ENCODE measurements around the gene TTLL9. TPM values are rescaled to one million over a fixed set of nuclear protein-coding genes. Genes with fewer than 3 reads are reported as not detected.
"Not testable (repeated sequence)": the region's sequence is repeated elsewhere in the genome, so short reads cannot be mapped to it uniquely, and the experiment has no call there.

TTLL9 gene
- total RNA-seq, 1 experiment from 2014 or later, result not detected

DNA sequence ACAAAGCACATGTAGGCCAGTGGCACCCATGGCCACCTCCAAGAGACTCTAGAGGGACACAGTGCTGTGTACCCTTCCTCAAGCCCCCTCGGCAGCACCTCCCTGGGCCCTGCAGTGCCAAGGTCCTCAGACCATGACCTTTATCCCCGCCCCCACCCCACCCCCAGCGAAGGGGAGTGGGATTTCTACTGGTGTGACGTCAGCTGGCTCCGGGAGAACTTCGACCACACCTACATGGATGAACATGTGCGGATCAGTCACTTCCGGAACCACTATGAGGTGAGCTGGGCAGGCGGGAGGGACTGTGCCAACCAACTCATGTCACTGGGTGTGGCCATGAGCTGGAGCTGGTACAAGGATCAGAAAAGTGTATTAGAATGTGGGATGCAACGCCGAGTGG, 38.0 kb downstream of the TTLL9 start:
- Histone ChIP-seq H3K9me3 (replicated peaks) (no peaks in the 10 kb centered on the region), H3K4me1 (no peaks in the 10 kb centered on the region), H3K4me3 (no peak overlapping the region), H3K27ac (no peak overlapping the region), H3K36me3 (no peaks in the 10 kb centered on the region), H3K27me3 (peaks cover 21% of the 10 kb centered on the region)
- no peak for DNase-seq

DNA sequence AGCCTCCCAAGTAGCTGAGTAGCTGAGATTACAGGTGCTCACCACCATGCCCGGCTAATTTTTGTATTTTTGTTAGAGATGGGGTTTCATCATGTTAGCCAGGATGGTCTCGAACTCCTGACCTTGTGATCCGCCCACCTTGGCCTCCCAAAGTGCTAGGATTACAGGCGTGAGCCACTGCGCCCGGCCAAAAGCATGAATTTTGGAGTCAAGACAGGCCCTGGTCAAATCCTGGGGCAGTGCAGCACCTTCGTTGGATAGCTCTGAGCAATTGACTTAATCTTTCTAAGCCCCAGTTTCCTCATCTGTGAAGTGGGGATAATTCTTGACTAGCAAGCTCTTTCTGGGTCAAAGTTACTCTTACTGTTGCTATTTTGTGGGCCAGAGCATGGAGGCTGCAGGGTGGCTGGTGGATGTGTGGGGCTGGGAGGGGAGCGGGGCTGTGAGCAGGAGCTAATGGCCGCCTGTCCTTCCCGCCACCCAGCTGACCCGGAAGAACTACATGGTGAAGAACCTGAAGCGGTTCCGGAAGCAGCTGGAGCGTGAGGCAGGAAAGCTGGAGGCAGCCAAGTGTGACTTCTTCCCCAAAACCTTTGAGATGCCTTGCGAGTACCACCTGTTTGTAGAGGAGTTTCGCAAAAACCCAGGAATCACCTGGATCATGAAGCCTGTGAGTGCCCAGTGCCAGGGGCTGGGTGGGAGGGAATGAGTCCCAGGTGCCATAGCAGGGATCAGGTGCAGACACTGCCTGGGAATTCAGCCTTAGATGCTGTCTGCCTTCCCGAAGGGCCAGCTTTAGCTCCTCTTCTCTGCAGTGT, 39.0 kb downstream of the TTLL9 start:
- no peaks in the 10 kb centered on the region for H3K36me3 ChIP-seq
- DNase-seq, result no peak

DNA sequence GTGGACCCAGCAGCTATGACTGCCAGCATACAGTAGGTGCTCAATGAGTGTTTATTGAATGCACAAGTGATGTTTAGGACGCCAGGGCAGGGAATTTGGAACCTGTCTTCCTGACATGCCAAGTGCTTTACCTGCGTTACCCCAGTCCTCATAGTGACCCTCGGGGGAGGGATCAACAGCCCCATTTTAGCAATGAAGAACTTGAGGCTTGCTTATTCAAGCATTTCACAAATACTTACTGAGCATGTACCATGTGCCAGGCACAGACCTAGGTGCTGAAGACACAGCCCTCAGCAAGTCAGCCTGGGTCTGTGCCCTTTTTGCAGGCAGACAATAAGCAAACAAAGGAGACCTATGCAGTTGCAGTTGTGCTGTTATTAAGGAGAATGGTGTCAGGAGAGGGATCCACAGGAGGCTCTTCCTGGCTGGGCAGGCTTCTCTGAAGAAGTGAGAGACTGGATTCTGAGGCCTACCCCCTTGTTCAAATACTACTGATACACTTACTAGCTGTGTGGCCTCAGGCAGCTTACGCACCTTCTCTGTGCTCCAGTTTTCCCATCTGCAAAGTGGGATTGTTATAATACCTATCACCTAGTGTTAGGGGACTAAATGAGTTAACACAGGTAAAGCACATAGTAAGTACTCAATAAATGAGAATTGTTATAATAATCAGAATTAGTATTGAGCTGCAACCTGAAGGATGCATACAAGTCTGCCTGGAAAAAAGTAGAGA, 39.8 kb downstream of the TTLL9 start:
- H3K27ac ChIP-seq, result no peak overlapping the region
- no peaks in the 10 kb centered on the region for H3K9me3 ChIP-seq (replicated peaks)
- no peaks in the 10 kb centered on the region for H3K36me3 ChIP-seq
- H3K4me3 ChIP-seq, result no peak overlapping the region
- DNase-seq, result no peak
- H3K4me1 ChIP-seq, result no peaks in the 10 kb centered on the region
- H3K27me3 ChIP-seq, result peaks cover 26% of the 10 kb centered on the region

More for the DNA sequence above, 39.0 kb downstream of the TTLL9 start:
- Histone ChIP-seq H3K9me3 (replicated peaks) (no peaks in the 10 kb centered on the region), H3K4me1 (no peaks in the 10 kb centered on the region), H3K27me3 (peaks cover 22% of the 10 kb centered on the region), H3K27ac (no peak overlapping the region), H3K4me3 (no peak overlapping the region)

DNA sequence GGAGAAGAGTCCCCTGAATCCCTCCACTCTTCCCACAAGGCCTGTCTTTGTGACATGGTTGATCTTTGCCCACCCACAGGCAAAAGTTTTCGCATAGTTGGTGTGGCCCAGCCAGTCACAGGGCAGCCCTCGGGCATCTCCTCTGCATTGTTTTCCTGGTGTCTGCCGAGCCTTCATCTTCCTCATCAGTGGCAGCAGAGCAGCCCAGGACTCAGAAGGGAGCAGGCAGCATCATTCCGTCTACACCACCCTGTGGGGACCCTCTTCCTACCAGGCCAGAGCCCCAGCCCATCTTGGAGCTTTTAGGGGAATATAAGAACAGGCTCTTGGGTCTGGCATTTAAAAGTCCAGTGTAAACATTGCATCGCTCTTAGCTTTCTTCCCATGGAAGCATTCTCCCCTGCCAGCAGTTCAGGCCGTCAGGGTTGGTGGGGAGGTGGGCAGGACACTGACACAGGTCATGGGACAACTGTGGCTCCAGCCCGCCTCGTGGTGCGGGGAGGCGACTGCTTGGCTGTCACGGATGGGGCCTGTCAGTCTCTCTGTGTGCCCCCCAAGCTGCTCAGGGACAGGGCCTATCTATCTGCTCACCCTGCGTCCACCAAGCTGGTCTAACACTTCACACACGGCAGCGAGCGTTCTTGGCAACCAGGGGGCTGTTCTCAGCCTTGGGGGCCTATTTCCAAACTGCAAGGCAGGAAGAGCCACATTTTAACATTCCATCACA, 43.2 kb downstream of the TTLL9 start:
- Histone ChIP-seq H3K4me3 (no peak overlapping the region), H3K9me3 (replicated peaks) (no peaks in the 10 kb centered on the region), H3K27ac (no peak overlapping the region), H3K4me1 (no peaks in the 10 kb centered on the region), H3K27me3 (peaks cover 26% of the 10 kb centered on the region), H3K36me3 (no peaks in the 10 kb centered on the region)
- no peak for DNase-seq

DNA sequence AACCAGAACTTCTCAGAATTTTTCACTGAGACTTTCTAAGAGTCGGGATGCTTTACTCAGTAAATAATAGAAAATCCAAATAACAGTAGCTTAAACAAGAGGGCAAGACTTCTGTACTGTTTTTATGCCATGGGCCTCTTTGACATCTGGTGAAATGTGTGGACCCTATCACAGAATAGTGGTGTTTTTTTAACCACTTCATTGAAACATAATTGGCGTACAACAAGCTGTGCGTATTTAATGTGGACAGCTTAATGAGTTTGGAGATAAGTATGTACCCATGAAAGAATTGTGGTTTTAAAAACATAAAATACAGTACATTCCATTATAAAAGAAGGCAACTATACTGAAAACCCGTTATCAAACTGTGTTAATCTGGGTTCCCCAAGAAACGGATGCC, 43.7 kb downstream of the TTLL9 start:
- H3K36me3 ChIP-seq, result no peaks in the 10 kb centered on the region
- H3K27ac ChIP-seq, result no peak overlapping the region
- no peaks in the 10 kb centered on the region for H3K4me1 ChIP-seq
- peaks cover 26% of the 10 kb centered on the region for H3K27me3 ChIP-seq
- H3K4me3 ChIP-seq, result no peak overlapping the region
- DNase-seq, result no peak
- H3K9me3 ChIP-seq (replicated peaks), result no peaks in the 10 kb centered on the region

DNA sequence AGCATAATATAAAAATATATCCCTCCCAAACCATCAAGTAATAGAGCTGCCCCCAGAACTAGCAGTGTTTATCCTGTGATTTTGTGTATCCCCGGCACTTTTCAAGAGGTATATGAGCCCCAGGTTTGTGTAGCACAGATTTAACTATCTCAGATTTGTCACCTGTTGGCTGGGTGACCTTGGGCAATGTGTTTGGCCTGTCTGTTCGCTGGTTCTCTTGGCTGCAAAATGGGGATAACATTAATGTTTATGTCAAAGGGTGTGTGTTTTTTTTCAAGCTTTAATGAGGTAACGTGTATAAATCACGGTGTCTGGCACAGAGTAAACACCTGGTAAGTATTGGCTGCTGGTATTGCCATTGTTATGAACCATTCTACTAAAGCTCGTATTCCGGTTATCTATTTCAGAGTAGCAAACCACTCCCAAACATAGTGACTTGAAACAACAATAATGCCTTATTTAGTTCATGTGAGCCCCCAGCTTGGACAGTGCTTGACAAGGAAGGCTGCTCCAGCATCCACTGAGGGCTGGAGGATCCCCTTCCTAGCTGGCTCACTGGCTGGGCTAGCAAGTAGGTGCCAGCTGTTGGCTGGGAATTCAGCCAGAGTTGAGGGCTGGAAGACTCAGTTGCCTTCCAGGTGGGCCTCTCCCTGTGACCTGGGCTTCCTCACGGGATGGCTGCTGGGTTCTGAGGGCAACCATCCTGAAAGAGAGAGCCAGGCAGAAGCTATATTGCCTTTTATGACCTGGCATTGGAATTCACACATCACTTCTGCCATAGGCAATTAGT, 45.3 kb downstream of the TTLL9 start:
- Histone ChIP-seq H3K27ac (no peak overlapping the region), H3K4me3 (no peak overlapping the region), H3K9me3 (replicated peaks) (no peaks in the 10 kb centered on the region), H3K36me3 (no peaks in the 10 kb centered on the region), H3K4me1 (no peaks in the 10 kb centered on the region), H3K27me3 (peaks cover 26% of the 10 kb centered on the region)
- no peak for DNase-seq

DNA sequence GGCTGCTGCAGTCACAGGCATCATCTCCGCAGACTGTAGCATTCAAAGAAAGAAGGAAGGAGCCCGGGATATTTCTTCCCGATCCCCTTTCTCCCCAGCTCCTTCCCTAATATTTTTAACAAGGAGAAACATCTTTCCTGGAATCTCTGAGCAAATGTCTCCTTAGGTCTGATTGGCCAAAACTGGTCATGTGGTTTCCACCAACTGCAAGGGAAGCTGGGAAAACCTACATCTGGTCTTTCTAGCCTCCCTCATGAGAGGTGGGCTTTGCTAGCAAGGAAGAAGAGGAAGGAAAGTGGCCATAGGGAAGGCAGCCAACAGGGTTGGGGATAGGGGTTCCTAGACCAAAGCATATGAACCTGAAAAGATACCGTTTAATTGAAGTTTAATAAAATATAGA, 46.3 kb downstream of the TTLL9 start:
- no peak for DNase-seq
- Histone ChIP-seq H3K9me3 (replicated peaks) (no peaks in the 10 kb centered on the region), H3K27ac (no peak overlapping the region), H3K4me3 (no peak overlapping the region), H3K4me1 (no peaks in the 10 kb centered on the region), H3K36me3 (no peaks in the 10 kb centered on the region), H3K27me3 (peaks cover 20% of the 10 kb centered on the region)

DNA sequence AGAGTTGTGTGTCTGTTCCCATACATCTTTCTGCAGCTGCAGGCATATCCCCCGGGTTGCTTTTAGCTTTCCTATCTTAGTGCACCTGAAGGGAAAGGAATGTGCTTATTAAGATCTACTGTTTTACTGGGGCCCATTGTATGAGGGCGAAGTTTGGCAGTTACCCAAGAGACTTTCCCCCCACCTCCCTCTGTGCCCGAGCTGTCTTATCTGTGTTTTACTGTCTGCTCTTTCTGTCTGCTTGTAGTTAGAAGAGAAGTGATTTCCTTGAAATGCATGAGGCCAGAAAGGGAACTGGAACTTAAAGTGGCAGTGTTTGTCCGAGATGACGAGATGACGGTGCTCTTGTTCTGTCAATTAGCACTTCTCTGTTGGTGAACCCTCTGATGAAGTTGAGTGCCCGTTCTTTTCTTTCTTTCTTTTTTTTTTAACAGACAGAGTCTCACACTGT, 47.6 kb downstream of the TTLL9 start:
- not testable (repeated sequence) for DNase-seq
- peaks cover 13% of the 10 kb centered on the region for H3K27me3 ChIP-seq

DNA sequence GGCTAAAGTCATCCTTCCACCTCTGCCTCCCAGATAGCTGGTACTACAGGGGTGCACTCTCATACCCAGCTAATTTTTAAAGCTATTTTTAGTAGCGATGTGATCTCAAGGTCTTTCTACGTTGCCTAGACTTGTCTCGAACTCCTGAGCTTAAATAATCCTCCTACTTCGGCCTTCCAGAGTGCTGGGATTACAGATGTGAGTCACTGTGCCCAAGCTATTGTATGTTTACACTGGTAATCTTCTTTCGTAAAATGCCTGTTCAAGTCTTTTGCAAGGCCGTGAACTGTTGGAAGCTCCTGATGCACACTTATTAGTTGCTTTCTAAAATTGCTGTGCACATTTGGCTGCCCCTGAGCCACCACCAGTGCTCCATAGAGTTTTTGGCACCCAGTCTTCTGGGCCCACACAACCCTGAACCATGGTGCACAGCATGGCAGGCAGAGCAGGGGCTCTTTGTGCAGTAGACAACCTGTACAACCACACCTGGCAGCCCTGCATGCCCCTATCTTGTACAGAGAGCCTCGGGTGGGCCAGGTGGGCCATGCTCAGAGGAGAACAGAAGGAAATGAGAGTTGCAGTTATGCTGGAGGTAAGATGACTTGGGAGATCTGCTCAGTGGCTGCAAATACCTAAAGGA, 48.2 kb downstream of the TTLL9 start:
- Histone ChIP-seq H3K27me3 (peaks cover 7% of the 10 kb centered on the region), H3K4me1 (no peaks in the 10 kb centered on the region), H3K4me3 (no peak overlapping the region), H3K27ac (no peak overlapping the region), H3K36me3 (no peaks in the 10 kb centered on the region), H3K9me3 (replicated peaks) (no peaks in the 10 kb centered on the region)
- no peak for DNase-seq

More for the DNA sequence above, 47.6 kb downstream of the TTLL9 start:
- not testable (repeated sequence) for H3K9me3 ChIP-seq (replicated peaks); H3K36me3 ChIP-seq; H3K4me1 ChIP-seq; H3K4me3 ChIP-seq; H3K27ac ChIP-seq

DNA sequence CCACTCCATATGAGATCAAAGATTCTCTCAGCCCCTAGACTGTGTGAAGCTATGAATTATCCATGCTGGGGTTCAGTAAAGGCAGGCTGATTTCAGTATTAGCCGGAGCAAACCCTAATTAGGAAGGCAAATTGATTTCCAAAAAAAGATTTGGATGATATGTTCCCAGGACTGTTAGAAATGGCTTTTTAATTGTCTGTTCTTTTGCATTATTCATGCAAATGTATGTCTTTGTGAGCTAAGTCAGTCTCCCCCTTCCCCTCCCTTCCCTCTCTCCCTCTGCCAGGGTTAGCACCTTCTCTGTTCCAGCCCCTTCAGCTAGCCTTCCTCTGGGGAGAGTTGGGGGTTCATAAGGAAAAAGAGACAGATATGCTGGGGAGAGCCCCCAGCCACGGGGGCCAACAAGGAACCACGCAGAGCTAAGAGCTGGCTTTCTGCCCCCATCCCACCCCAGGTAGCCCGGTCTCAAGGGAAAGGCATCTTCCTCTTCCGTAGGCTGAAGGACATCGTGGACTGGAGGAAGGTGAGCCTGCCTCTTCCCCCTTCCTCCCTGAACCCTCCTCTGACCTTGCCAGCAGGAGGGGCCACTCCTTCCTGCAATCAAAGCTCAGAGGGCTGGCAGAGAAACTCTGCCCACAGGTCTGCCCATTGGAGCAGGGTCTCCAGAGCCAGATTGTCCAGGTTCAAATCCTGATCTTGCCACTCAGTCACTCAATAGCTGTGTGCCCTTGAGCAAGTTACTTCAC, 49.1 kb downstream of the TTLL9 start:
- no peaks in the 10 kb centered on the region for H3K4me1 ChIP-seq
- DNase-seq, result no peak
- H3K27ac ChIP-seq, result no peak overlapping the region
- H3K36me3 ChIP-seq, result no peaks in the 10 kb centered on the region
- H3K4me3 ChIP-seq, result no peak overlapping the region
- peaks cover 5% of the 10 kb centered on the region for H3K27me3 ChIP-seq
- no peaks in the 10 kb centered on the region for H3K9me3 ChIP-seq (replicated peaks)

DNA sequence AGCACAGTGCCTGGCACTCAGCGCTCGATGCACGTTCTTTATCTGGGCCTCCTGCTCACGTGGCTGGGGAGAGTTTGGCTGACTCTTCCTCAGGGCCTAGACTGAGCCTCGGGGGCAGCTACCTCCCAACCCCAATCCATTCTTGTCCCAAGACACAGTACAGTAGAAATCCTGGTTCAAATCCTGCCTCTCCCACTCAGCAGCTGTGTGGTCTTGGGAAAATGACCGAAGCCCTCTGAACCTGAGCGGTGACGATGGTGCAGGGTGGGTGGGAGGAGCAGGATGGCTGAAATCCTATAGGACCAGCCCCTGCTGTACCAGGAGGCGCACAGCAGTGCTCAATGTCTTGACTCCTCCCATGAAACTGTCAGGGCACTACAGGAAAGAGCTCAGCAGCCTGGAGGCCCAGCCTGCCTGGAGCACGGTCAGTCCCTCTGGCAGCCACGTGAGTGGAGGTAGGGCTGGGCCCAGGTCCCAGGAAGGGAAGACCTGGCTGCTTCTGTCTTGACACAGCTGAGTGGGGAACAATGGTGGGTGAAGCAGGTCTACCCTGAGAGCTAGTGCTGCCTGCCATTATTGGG, 49.9 kb downstream of the TTLL9 start:
- no peaks in the 10 kb centered on the region for H3K36me3 ChIP-seq
- H3K4me1 ChIP-seq, result no peaks in the 10 kb centered on the region
- H3K9me3 ChIP-seq (replicated peaks), result no peaks in the 10 kb centered on the region
- H3K27me3 ChIP-seq, result peaks cover 5% of the 10 kb centered on the region; the same call in 1 of the 2 replicates
- no peak overlapping the region for H3K27ac ChIP-seq
- DNase-seq, result no peak
- no peak overlapping the region for H3K4me3 ChIP-seq

DNA sequence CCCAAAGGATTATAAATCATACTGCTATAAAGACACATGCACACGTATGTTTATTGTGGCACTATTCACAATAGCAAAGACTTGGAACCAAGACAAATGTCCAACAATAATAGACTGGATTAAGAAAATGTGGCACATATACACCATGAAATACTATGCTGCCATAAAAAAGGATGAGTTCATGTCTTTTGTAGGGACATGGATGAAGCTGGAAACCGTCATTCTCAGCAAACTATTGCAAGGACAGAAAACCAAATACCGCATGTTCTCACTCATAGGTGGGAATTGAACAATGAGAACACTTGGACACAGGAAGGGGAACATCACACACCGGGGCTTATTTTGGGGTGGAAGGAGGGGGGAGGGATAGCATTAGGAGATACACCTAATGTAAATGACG, 51.0 kb downstream of the TTLL9 start:
- H3K4me3 ChIP-seq; H3K27me3 ChIP-seq; H3K36me3 ChIP-seq; DNase-seq; H3K27ac ChIP-seq; H3K4me1 ChIP-seq; H3K9me3 ChIP-seq (replicated peaks): not testable (repeated sequence)

DNA sequence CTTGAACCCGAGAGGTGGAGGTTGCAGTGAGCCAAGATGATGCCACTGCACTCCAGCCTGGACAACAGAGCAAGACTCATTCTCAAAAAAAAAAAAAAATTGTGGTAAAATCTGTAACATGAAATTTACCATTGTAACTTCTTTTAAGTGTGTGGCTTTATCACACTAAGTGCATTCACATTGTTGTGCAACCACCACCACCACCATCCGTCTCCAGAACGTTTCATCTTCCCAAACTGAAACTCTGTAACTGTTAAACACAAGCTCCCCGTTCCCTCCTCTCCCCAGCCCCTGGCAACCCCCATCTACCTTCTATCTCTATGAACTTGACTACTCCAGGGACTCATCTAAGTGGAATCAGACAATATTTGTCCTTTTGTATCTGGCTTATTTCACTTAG, 51.7 kb downstream of the TTLL9 start:
- Histone ChIP-seq H3K4me3 (no peak overlapping the region), H3K4me1 (no peaks in the 10 kb centered on the region), H3K27me3 (0 out of 2 replicates have a peak, but pooled peaks cover 5% of the 10 kb centered on the region), H3K27ac (no peak overlapping the region), H3K9me3 (replicated peaks) (0 out of 2 replicates have a peak, but pooled peaks cover 4% of the 10 kb centered on the region), H3K36me3 (no peaks in the 10 kb centered on the region)
- DNase-seq, result no peak
